ENCODE results near the gene PRLHR.

- TF ChIP-seq CTCF (IDR thresholded peaks at IDR 0.05) (no peak), POLR2AphosphoS5 (IDR thresholded peaks at IDR 0.05) (no peak)
These were observed 31.5 kb upstream of the PRLHR start for GRCh38 chr10:118626953-118627352.

Measured in upper lobe of left lung (tissue), 4 donors.